HEK293 (cell line): ENCODE measurements around the gene CMIP.

Experiments
- CTCF ChIA-PET: fragments of 350-600 bp; formaldehyde crosslinking; extraction: SDS; loops from one replicate; lab custom pipeline; 2021; ENCODE audit warnings: antibody characterized with exemption; lab: Yijun Ruan, JAX
- POLR2A ChIA-PET: fragments of 300-600 bp; formaldehyde crosslinking; extraction: SDS; loops from one replicate; lab custom pipeline; 2020; ENCODE audit warnings: antibody characterized with exemption, inconsistent platforms; lab: Yijun Ruan, JAX
- H3K27ac ChIP-seq: fragments of 200-500 bp; sonication (Bioruptor generic); 2 replicates; pipeline ENCODE4 v1.5.1; 2014; ENCODE audit warnings: low read depth, low read length, control low read depth, inconsistent platforms; ENCODE audit errors: extremely low read depth
- H3K36me3 ChIP-seq, 2 experiments: fragments of 200-500 bp in 1 of 2; sonication (Bioruptor generic) in 1 of 2; 1 replicate in 1 of 2; 2 replicates in 1 of 2; pipeline ENCODE4 v1.5.1; 2014 to 2017; ENCODE audit warnings: inconsistent platforms in 2 of 2, low read length in 2 of 2; ENCODE audit not compliant: control insufficient read depth in 2 of 2, insufficient read depth in 1 of 2
- H3K4me1 ChIP-seq: fragments of 200-500 bp; sonication (Bioruptor generic); 2 replicates; pipeline ENCODE4 v1.5.1; 2014; ENCODE audit warnings: mild to moderate bottlenecking, low read length, inconsistent platforms; ENCODE audit not compliant: control insufficient read depth, insufficient read depth
- H3K4me3 ChIP-seq: 2 replicates; pipeline ENCODE4 v1.5.1; 2011; ENCODE audit warnings: low read depth, mild to moderate bottlenecking, control low read depth, low read length, moderate library complexity
- H3K9me3 ChIP-seq: fragments of 200-500 bp; sonication (Bioruptor generic); 2 replicates; pipeline ENCODE4 v1.5.1; 2014; ENCODE audit warnings: low read depth, low read length, inconsistent platforms; ENCODE audit not compliant: control insufficient read depth, insufficient read depth
- GLI2 ChIP-seq: fragments of 450-650 bp; formaldehyde crosslinking; IDR thresholded peaks from 2 replicates; pipeline ENCODE4; 2017; ENCODE audit warnings: missing biosample characterization, missing genetic modification characterization, low read depth, borderline replicate concordance
- MEIS1 ChIP-seq: sonication (generic); formaldehyde crosslinking; IDR thresholded peaks from 2 replicates; pipeline ENCODE4 v1.8.1; 2022; ENCODE audit warnings: missing genetic modification reagents, mild to moderate bottlenecking, borderline replicate concordance
- PRDM10 ChIP-seq: fragments of 450-650 bp; formaldehyde crosslinking; IDR thresholded peaks from 2 replicates; pipeline ENCODE4 v1.5.1; 2016; ENCODE audit warnings: missing biosample characterization, missing genetic modification characterization
- PRDM2 ChIP-seq: fragments of 450-650 bp; formaldehyde crosslinking; IDR thresholded peaks from 2 replicates; pipeline ENCODE4 v1.5.1; 2016; ENCODE audit warnings: missing biosample characterization, missing genetic modification characterization, borderline replicate concordance
- SETDB1 ChIP-seq: IDR thresholded peaks from one replicate; pipeline ENCODE4 v1.6.1; 2017; ENCODE audit warnings: mild to moderate bottlenecking, low read length, moderate library complexity, mixed read lengths; ENCODE audit not compliant: insufficient read length
- SP2 ChIP-seq: fragments of 450-650 bp; formaldehyde crosslinking; IDR thresholded peaks from 2 replicates; pipeline ENCODE4 v1.5.1; 2016; ENCODE audit warnings: missing biosample characterization, missing genetic modification characterization
- SP3 ChIP-seq: fragments of 450-650 bp; formaldehyde crosslinking; IDR thresholded peaks from 2 replicates; pipeline ENCODE4 v1.5.1; 2016; ENCODE audit warnings: missing biosample characterization, missing genetic modification characterization
- TRIM28 ChIP-seq: IDR thresholded peaks from 2 replicates; pipeline ENCODE4 v1.6.1; 2011; ENCODE audit warnings: low read length, control low read depth, borderline replicate concordance
- ZBTB21 ChIP-seq: fragments of 450-650 bp; formaldehyde crosslinking; IDR thresholded peaks from 2 replicates; pipeline ENCODE4 v1.5.1; 2017; ENCODE audit warnings: missing biosample characterization, missing genetic modification characterization
- ZBTB7A ChIP-seq: fragments of 450-650 bp; formaldehyde crosslinking; IDR thresholded peaks from 2 replicates; pipeline ENCODE4 v1.5.1; 2016; ENCODE audit warnings: low read depth, missing biosample characterization, missing genetic modification characterization
- ZFP37 ChIP-seq: fragments of 450-650 bp; formaldehyde crosslinking; IDR thresholded peaks from 2 replicates; pipeline ENCODE4 v1.5.1; 2016; ENCODE audit warnings: missing biosample characterization, missing genetic modification characterization
- ZNF114 ChIP-seq: fragments of 450-650 bp; formaldehyde crosslinking; IDR thresholded peaks from 2 replicates; pipeline ENCODE4 v1.5.0; 2017; ENCODE audit warnings: missing biosample characterization, missing genetic modification characterization
- ZNF341 ChIP-seq: fragments of 450-650 bp; formaldehyde crosslinking; IDR thresholded peaks from 2 replicates; pipeline ENCODE4; 2016; ENCODE audit warnings: low read depth, missing biosample characterization, missing genetic modification characterization
- ZNF48 ChIP-seq: fragments of 450-650 bp; formaldehyde crosslinking; IDR thresholded peaks from 2 replicates; pipeline ENCODE4 v1.5.1; 2016; ENCODE audit warnings: missing biosample characterization, missing genetic modification characterization
- ZNF530 ChIP-seq: fragments of 450-650 bp; formaldehyde crosslinking; IDR thresholded peaks from 2 replicates; pipeline ENCODE4 v1.5.1; 2016; ENCODE audit warnings: low read depth, missing biosample characterization, missing genetic modification characterization
- ZNF785 ChIP-seq: fragments of 450-650 bp; formaldehyde crosslinking; IDR thresholded peaks from 2 replicates; pipeline ENCODE4 v1.5.1; 2016; ENCODE audit warnings: missing biosample characterization, missing genetic modification characterization
- ZSCAN23 ChIP-seq: fragments of 450-650 bp; formaldehyde crosslinking; IDR thresholded peaks from 2 replicates; pipeline ENCODE4 v1.5.1; 2016; ENCODE audit warnings: missing biosample characterization, missing genetic modification characterization
- ZSCAN5A ChIP-seq: fragments of 450-650 bp; formaldehyde crosslinking; IDR thresholded peaks from 2 replicates; pipeline ENCODE4 v1.5.1; 2016; ENCODE audit warnings: missing biosample characterization, missing genetic modification characterization

CMIP gene

GRCh38 chr16:81471882-81472281 lies 27.3 kb downstream of the CMIP start:
- H3K9me3 ChIP-seq = no peaks in the 10 kb centered on the region
- ChIA-PET POLR2A (no interaction called here), CTCF (interaction anchor here (0.6 kb wide), 1 partner anchor 13 kb away, joined by 3 read pairs; no protein-coding TSS in a partner anchor)
- no peak overlapping the region for H3K4me3 ChIP-seq
- H3K4me1 ChIP-seq = no peaks in the 10 kb centered on the region
- H3K27ac ChIP-seq = no peak overlapping the region
- H3K36me3 ChIP-seq = peaks cover 0 to 15% of the 10 kb centered on the region in 2 experiments; a peak in 1 of 3 replicates
- TF ChIP-seq ZBTB21 (tag by site-specific recombination) (no peak), ZNF341 (tag by site-specific recombination) (no peak), SP3 (tag by site-specific recombination) (no peak), ZNF48 (tag by site-specific recombination) (no peak), ZFP37 (tag by site-specific recombination) (no peak), ZSCAN5A (tag by site-specific recombination) (no peak), ZBTB7A (tag by site-specific recombination) (no peak), ZNF530 (tag by site-specific recombination) (no peak), GLI2 (tag by site-specific recombination) (no peak), ZNF785 (no peak), SP2 (no peak), ZNF114 (tag by site-specific recombination) (no peak), TRIM28 (no peak), MEIS1 (CRISPR knock-in tag) (no peak), SETDB1 (no peak), PRDM2 (tag by site-specific recombination) (no peak), PRDM10 (no peak), ZSCAN23 (tag by site-specific recombination) (no peak)
